Loucy (cell line): ENCODE data around the gene CADM1.

Experiments used
- H2AFZ ChIP-seq: fragments of 200-600 bp; sonication (generic); 2 replicates; pipeline ENCODE4 v1.6.0; 2016; ENCODE audit warnings: antibody characterized with exemption, mild to moderate bottlenecking, low read length, moderate library complexity
- H3F3A ChIP-seq: fragments of 200-600 bp; 2 replicates; pipeline ENCODE4 v1.6.0; 2016; ENCODE audit warnings: antibody characterized with exemption, low read depth, mild to moderate bottlenecking
- H3K27me3 ChIP-seq: fragments of 200-600 bp; sonication (generic); 2 replicates; pipeline ENCODE4 v1.6.1; 2014; ENCODE audit warnings: low read length, mild to moderate bottlenecking; ENCODE audit not compliant: insufficient read depth, poor library complexity, severe bottlenecking
- H3K36me3 ChIP-seq: fragments of 200-600 bp; sonication (generic); 2 replicates; pipeline ENCODE4 v1.6.1; 2016; ENCODE audit warnings: low read length; ENCODE audit not compliant: insufficient read depth
- H3K4me1 ChIP-seq: fragments of 200-600 bp; sonication (generic); 2 replicates; pipeline ENCODE4 v1.5.1; 2014; ENCODE audit warnings: low read length, mild to moderate bottlenecking; ENCODE audit not compliant: insufficient read depth, poor library complexity, severe bottlenecking
- H3K4me2 ChIP-seq: fragments of 200-600 bp; sonication (generic); 2 replicates; pipeline ENCODE4 v1.6.0; 2014; ENCODE audit warnings: antibody characterized with exemption, low read length, low read depth, mild to moderate bottlenecking; ENCODE audit not compliant: poor library complexity, severe bottlenecking
- H3K4me3 ChIP-seq: fragments of 200-600 bp; sonication (generic); 2 replicates; pipeline ENCODE4 v1.5.1; 2014; ENCODE audit warnings: low read length, mild to moderate bottlenecking, mixed read lengths; ENCODE audit not compliant: poor library complexity, severe bottlenecking
- H3K79me2 ChIP-seq: fragments of 200-600 bp; sonication (generic); 2 replicates; pipeline ENCODE4 v1.6.1; 2014; ENCODE audit warnings: low read length; ENCODE audit not compliant: insufficient read depth
- H3K9ac ChIP-seq: fragments of 200-600 bp; sonication (generic); 2 replicates; pipeline ENCODE4 v1.6.0; 2014; ENCODE audit warnings: mild to moderate bottlenecking, low read depth, low read length, moderate library complexity; ENCODE audit not compliant: poor library complexity, severe bottlenecking
- H3K9me2 ChIP-seq: fragments of 200-600 bp; sonication (generic); replicated peaks from 2 replicates; pipeline ENCODE4 v1.6.1; 2016; ENCODE audit warnings: low read depth, low read length, mixed read lengths
- H3K9me3 ChIP-seq: fragments of 200-600 bp; sonication (generic); 2 replicates; pipeline ENCODE4 v1.6.1; 2014; ENCODE audit warnings: mild to moderate bottlenecking, antibody characterized with exemption, low read length, low read depth; ENCODE audit not compliant: insufficient read depth
- H4K20me1 ChIP-seq: fragments of 200-600 bp; sonication (generic); 2 replicates; pipeline ENCODE4 v1.6.0; 2014; ENCODE audit warnings: antibody characterized with exemption, low read length, mild to moderate bottlenecking; ENCODE audit not compliant: insufficient read depth, poor library complexity, severe bottlenecking
- CTCF ChIP-seq: fragments of 200-600 bp; sonication (generic); conservative IDR thresholded peaks from 2 replicates; pipeline ENCODE4 v1.5.1; 2014; ENCODE audit warnings: mild to moderate bottlenecking, antibody characterized with exemption, low read length
- EZH2phosphoT487 ChIP-seq: fragments of 200-600 bp; IDR thresholded peaks from 2 replicates; pipeline ENCODE4 v1.6.1; 2018; ENCODE audit warnings: antibody characterized with exemption, mild to moderate bottlenecking, moderate library complexity, borderline replicate concordance

The CADM1 gene

GRCh38 chr11:115409691-115410220 is 94.5 kb downstream of the CADM1 start:
- H3K79me2 ChIP-seq: no peaks in the 10 kb centered on the region
- H3K9me3 ChIP-seq: no peaks in the 10 kb centered on the region
- H3K4me2 ChIP-seq: no peak overlapping the region
- H3K4me3 ChIP-seq: no peak overlapping the region
- H3K36me3 ChIP-seq: no peaks in the 10 kb centered on the region
- H2AFZ ChIP-seq: no peak overlapping the region
- no peaks in the 10 kb centered on the region for H4K20me1 ChIP-seq
- H3K9ac ChIP-seq: no peak overlapping the region
- no peaks in the 10 kb centered on the region for H3K27me3 ChIP-seq
- TF ChIP-seq EZH2phosphoT487 (no peak), CTCF (no peak)
- no peaks in the 10 kb centered on the region for H3K4me1 ChIP-seq
- H3K9me2 ChIP-seq: 0 out of 2 replicates have a peak, but pooled peaks cover 3% of the 10 kb centered on the region
- no peaks in the 10 kb centered on the region for H3F3A ChIP-seq

GRCh38 chr11:115409116-115409670 is 95.0 kb downstream of the CADM1 start:
- no peak overlapping the region for H2AFZ ChIP-seq
- no peaks in the 10 kb centered on the region for H3F3A ChIP-seq
- H4K20me1 ChIP-seq: no peaks in the 10 kb centered on the region
- no peaks in the 10 kb centered on the region for H3K4me1 ChIP-seq
- 0 out of 2 replicates have a peak, but pooled peaks cover 3% of the 10 kb centered on the region for H3K9me2 ChIP-seq
- TF ChIP-seq CTCF (no peak), EZH2phosphoT487 (no peak)
- H3K9me3 ChIP-seq: no peaks in the 10 kb centered on the region
- no peaks in the 10 kb centered on the region for H3K36me3 ChIP-seq
- H3K9ac ChIP-seq: no peak overlapping the region
- no peaks in the 10 kb centered on the region for H3K79me2 ChIP-seq
- H3K27me3 ChIP-seq: no peaks in the 10 kb centered on the region
- H3K4me3 ChIP-seq: no peak overlapping the region
- no peak overlapping the region for H3K4me2 ChIP-seq

DNA sequence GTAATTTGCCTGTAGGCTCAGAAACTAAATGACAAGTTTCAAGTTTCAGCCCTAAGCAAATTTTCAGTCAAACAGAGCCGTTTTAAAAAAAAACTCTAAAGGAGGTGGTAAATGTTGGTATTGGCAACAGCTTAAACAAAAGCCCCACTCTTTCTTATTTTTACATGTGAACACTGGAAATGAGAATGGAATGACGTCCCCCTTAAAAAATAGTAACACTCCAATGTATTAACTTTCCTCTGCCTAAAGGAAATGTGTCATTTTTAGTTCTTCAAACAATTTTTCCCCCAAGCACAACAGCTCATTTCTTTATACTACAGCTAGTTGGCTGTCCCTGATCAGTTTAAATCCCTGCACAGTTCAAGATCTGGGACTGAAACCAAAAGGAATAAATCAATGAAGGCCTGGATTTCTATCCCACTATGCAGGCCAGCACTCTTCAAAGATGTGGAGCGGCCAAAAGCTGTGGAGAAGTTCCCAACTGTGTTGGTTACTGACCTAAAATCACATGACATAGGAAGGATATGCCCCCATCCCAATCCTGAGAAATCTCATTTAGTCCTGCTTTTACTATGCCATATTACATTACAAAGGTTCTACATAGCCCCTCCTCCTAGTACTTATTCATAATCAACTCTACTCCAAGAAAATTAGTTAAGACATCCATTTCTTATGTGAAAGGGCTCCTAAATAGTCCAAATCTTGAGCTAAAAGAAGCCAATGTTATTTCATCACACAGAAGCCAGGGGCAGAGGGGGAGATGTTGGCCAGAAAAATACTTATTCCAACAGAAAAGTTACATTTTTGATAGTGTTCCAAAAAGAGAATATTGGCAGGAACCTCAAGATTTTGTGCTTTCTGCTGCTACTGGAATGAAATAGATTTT is 95.9 kb downstream of the CADM1 start:
- no peak overlapping the region for H3K4me3 ChIP-seq
- no peaks in the 10 kb centered on the region for H3K79me2 ChIP-seq
- H3F3A ChIP-seq: no peaks in the 10 kb centered on the region
- H3K9me2 ChIP-seq: 0 out of 2 replicates have a peak, but pooled peaks cover 3% of the 10 kb centered on the region
- no peaks in the 10 kb centered on the region for H3K4me1 ChIP-seq
- no peaks in the 10 kb centered on the region for H3K9me3 ChIP-seq
- TF ChIP-seq CTCF (no peak), EZH2phosphoT487 (no peak)
- H3K9ac ChIP-seq: no peak overlapping the region
- H3K27me3 ChIP-seq: no peaks in the 10 kb centered on the region
- no peaks in the 10 kb centered on the region for H4K20me1 ChIP-seq
- no peak overlapping the region for H3K4me2 ChIP-seq
- no peaks in the 10 kb centered on the region for H3K36me3 ChIP-seq
- H2AFZ ChIP-seq: no peak overlapping the region
